Memory B cell (primary cell): ENCODE data around the gene FEM1A.
"Not testable (repeated sequence)": the region's sequence is repeated elsewhere in the genome, so short reads cannot be mapped to it uniquely, and the experiment has no call there.

Experiments used
- ATAC-seq: fragments of 150-1000 bp; cut with Tn5 transposase; 2 replicates; pipeline ENCODE4 v1.10.0; 2021; ENCODE audit warnings: low read depth, mild to moderate bottlenecking, moderate library complexity
- DNase-seq, 2 donors: peaks; one replicate each; pipeline ENCODE4 v3.0.0; 2022; ENCODE audit warnings: low spot score in 2 of 2
- H3K27ac Mint-ChIP-seq: one replicate; pipeline ENCODE4 v1.8.0; 2022; ENCODE audit warnings: mild to moderate bottlenecking, moderate library complexity, mixed read lengths
- H3K27me3 Mint-ChIP-seq: one replicate; pipeline ENCODE4 v1.8.0; 2022; ENCODE audit warnings: mixed read lengths
- H3K36me3 Mint-ChIP-seq: one replicate; pipeline ENCODE4 v1.8.0; 2022; ENCODE audit warnings: mild to moderate bottlenecking, mixed read lengths
- H3K4me1 Mint-ChIP-seq: one replicate; pipeline ENCODE4 v1.8.0; 2022; ENCODE audit warnings: mixed read lengths
- H3K4me3 Mint-ChIP-seq: one replicate; pipeline ENCODE4 v1.8.0; 2022; ENCODE audit warnings: mild to moderate bottlenecking, moderate library complexity, mixed read lengths
- H3K9me3 Mint-ChIP-seq: one replicate; pipeline ENCODE4 v1.8.0; 2022; ENCODE audit warnings: mixed read lengths

The FEM1A gene

GRCh38 chr19:4759388-4760284, 31.9 kb upstream of the FEM1A start:
- ATAC-seq (peak; percentile 92), DNase-seq (peak; percentile 51 to 53)
- peaks cover 20% of the 10 kb centered on the region for H3K27me3 Mint-ChIP-seq
- H3K27ac Mint-ChIP-seq = peak overlapping the region; percentile 55
- H3K9me3 Mint-ChIP-seq = no peaks in the 10 kb centered on the region
- peak overlapping the region; percentile 56 for H3K4me3 Mint-ChIP-seq
- no peaks in the 10 kb centered on the region for H3K36me3 Mint-ChIP-seq
- H3K4me1 Mint-ChIP-seq = peaks cover 3% of the 10 kb centered on the region

GRCh38 chr19:4760285-4760650, 31.3 kb upstream of the FEM1A start:
- H3K9me3 Mint-ChIP-seq = no peaks in the 10 kb centered on the region
- H3K4me1 Mint-ChIP-seq = peaks cover 3% of the 10 kb centered on the region
- peaks cover 27% of the 10 kb centered on the region for H3K27me3 Mint-ChIP-seq
- H3K4me3 Mint-ChIP-seq = peak overlapping the region; percentile 56
- DNase-seq (no peak), ATAC-seq (no peak)
- H3K27ac Mint-ChIP-seq = no peak overlapping the region
- no peaks in the 10 kb centered on the region for H3K36me3 Mint-ChIP-seq

GRCh38 chr19:4763021-4763420, 28.5 kb upstream of the FEM1A start:
- H3K4me1 Mint-ChIP-seq = peaks cover 3% of the 10 kb centered on the region
- DNase-seq = no peak
- ATAC-seq = no peak
- no peak overlapping the region for H3K27ac Mint-ChIP-seq
- H3K36me3 Mint-ChIP-seq = no peaks in the 10 kb centered on the region
- H3K27me3 Mint-ChIP-seq = peaks cover 30% of the 10 kb centered on the region
- H3K4me3 Mint-ChIP-seq = no peak overlapping the region
- no peaks in the 10 kb centered on the region for H3K9me3 Mint-ChIP-seq

- H3K36me3 Mint-ChIP-seq = no peaks in the 10 kb centered on the region
- ATAC-seq (no peak), DNase-seq (no peak)
- peaks cover 27% of the 10 kb centered on the region for H3K27me3 Mint-ChIP-seq
- no peak overlapping the region for H3K27ac Mint-ChIP-seq
- peaks cover under 1% of the 10 kb centered on the region for H3K4me1 Mint-ChIP-seq
- no peaks in the 10 kb centered on the region for H3K9me3 Mint-ChIP-seq
- H3K4me3 Mint-ChIP-seq = no peak overlapping the region
Measured at GRCh38 chr19:4764393-4764660, 27.2 kb upstream of the FEM1A start.

GRCh38 chr19:4768934-4769777, 22.4 kb upstream of the FEM1A start:
- ATAC-seq (peak; percentile 60), DNase-seq (peak; percentile 74 to 85)
- Mint-ChIP-seq H3K36me3 (no peaks in the 10 kb centered on the region), H3K27ac (no peak overlapping the region), H3K4me3 (no peak overlapping the region), H3K4me1 (peaks cover 2% of the 10 kb centered on the region), H3K27me3 (peaks cover 21% of the 10 kb centered on the region), H3K9me3 (no peaks in the 10 kb centered on the region)

GRCh38 chr19:4772566-4772965, 19.0 kb upstream of the FEM1A start:
- DNase-seq (no peak), ATAC-seq (no peak)
- Mint-ChIP-seq H3K27ac (no peak overlapping the region), H3K36me3 (no peaks in the 10 kb centered on the region), H3K4me1 (peaks cover 2% of the 10 kb centered on the region), H3K4me3 (no peak overlapping the region), H3K9me3 (peaks cover 2% of the 10 kb centered on the region), H3K27me3 (peaks cover 14% of the 10 kb centered on the region)

- Mint-ChIP-seq H3K4me3 (no peak overlapping the region), H3K4me1 (peaks cover 2% of the 10 kb centered on the region), H3K27ac (no peak overlapping the region), H3K36me3 (peaks cover 1% of the 10 kb centered on the region), H3K9me3 (peaks cover 3% of the 10 kb centered on the region), H3K27me3 (peaks cover 15% of the 10 kb centered on the region)
- DNase-seq = no peak
- ATAC-seq = no peak
Measured at GRCh38 chr19:4773047-4773640, 18.4 kb upstream of the FEM1A start.

- Mint-ChIP-seq H3K27me3 (peaks cover 16% of the 10 kb centered on the region), H3K36me3 (peaks cover 2% of the 10 kb centered on the region), H3K4me1 (peaks cover 2% of the 10 kb centered on the region), H3K27ac (no peak overlapping the region), H3K4me3 (no peak overlapping the region), H3K9me3 (peaks cover 3% of the 10 kb centered on the region)
- no peak for DNase-seq
- ATAC-seq = no peak
Measured at GRCh38 chr19:4774136-4774535, 17.4 kb upstream of the FEM1A start.

- H3K27me3 Mint-ChIP-seq = peaks cover 16% of the 10 kb centered on the region
- ATAC-seq = no peak
- H3K4me1 Mint-ChIP-seq = peaks cover 2% of the 10 kb centered on the region
- H3K36me3 Mint-ChIP-seq = peaks cover 2% of the 10 kb centered on the region
- H3K27ac Mint-ChIP-seq = no peak overlapping the region
- DNase-seq = no peak
- H3K4me3 Mint-ChIP-seq = no peak overlapping the region
- peaks cover 3% of the 10 kb centered on the region for H3K9me3 Mint-ChIP-seq
Measured at GRCh38 chr19:4775627-4776152, 15.8 kb upstream of the FEM1A start.

GRCh38 chr19:4776436-4777211, 14.9 kb upstream of the FEM1A start:
- Mint-ChIP-seq H3K27ac (no peak overlapping the region), H3K9me3 (peaks cover 5% of the 10 kb centered on the region)

GRCh38 chr19:4778124-4778523, 13.4 kb upstream of the FEM1A start:
- ATAC-seq, H3K36me3 Mint-ChIP-seq, H3K4me1 Mint-ChIP-seq, H3K4me3 Mint-ChIP-seq, DNase-seq, H3K27ac Mint-ChIP-seq, H3K9me3 Mint-ChIP-seq: not testable (repeated sequence)
- H3K27me3 Mint-ChIP-seq = peaks cover 19% of the 10 kb centered on the region

More at GRCh38 chr19:4776436-4777211, 14.9 kb upstream of the FEM1A start:
- ATAC-seq (no peak), DNase-seq (no peak)
- peaks cover 17% of the 10 kb centered on the region for H3K27me3 Mint-ChIP-seq
- H3K4me1 Mint-ChIP-seq = peaks cover 2% of the 10 kb centered on the region
- H3K4me3 Mint-ChIP-seq = no peak overlapping the region
- peaks cover 4% of the 10 kb centered on the region for H3K36me3 Mint-ChIP-seq

- Mint-ChIP-seq H3K36me3 (peaks cover 4% of the 10 kb centered on the region), H3K4me3 (no peak overlapping the region), H3K27me3 (peaks cover 14% of the 10 kb centered on the region), H3K27ac (no peak overlapping the region), H3K9me3 (peaks cover 3% of the 10 kb centered on the region), H3K4me1 (no peaks in the 10 kb centered on the region)
- no peak for ATAC-seq
- DNase-seq = no peak
Measured at GRCh38 chr19:4780860-4781259, 10.7 kb upstream of the FEM1A start.

GRCh38 chr19:4781801-4782200, 9.7 kb upstream of the FEM1A start:
- ATAC-seq = no peak
- H3K36me3 Mint-ChIP-seq = peaks cover 4% of the 10 kb centered on the region
- no peak for DNase-seq
- no peak overlapping the region for H3K27ac Mint-ChIP-seq
- peaks cover 3% of the 10 kb centered on the region for H3K9me3 Mint-ChIP-seq
- no peaks in the 10 kb centered on the region for H3K4me1 Mint-ChIP-seq
- peaks cover 14% of the 10 kb centered on the region for H3K27me3 Mint-ChIP-seq
- no peak overlapping the region for H3K4me3 Mint-ChIP-seq
